Spleen (tissue), 11 donors: Measurements from ENCODE around the gene PRKCA. TPM values are rescaled to one million over a fixed set of nuclear protein-coding genes. Genes with fewer than 3 reads are reported as not detected.

Experiments used
- DNase-seq: peaks from one replicate; pipeline ENCODE4 v3.0.0-alpha.2; 2020
- H3K27ac ChIP-seq, 8 donors: fragments of 200-600 bp; sonication (generic) in 7 of 8; 1 replicate in 4 of 8; 2 replicates in 4 of 8; pipeline versions ENCODE4 v1.5.0 to v1.8.0; 2016 to 2021; ENCODE audit warnings: inconsistent platforms in 4 of 8, mild to moderate bottlenecking in 4 of 8, moderate library complexity in 1 of 8
- H3K27me3 ChIP-seq, 7 donors: fragments of 200-600 bp; sonication (generic) in 6 of 7; replicated peaks in 1 of 7; 1 replicate in 4 of 7; 2 replicates in 3 of 7; pipeline versions ENCODE4 v1.5.0 to v1.8.0; 2016 to 2021; ENCODE audit warnings: inconsistent platforms in 3 of 7, mild to moderate bottlenecking in 1 of 7
- H3K36me3 ChIP-seq, 6 donors: fragments of 200-600 bp; sonication (generic) in 5 of 6; 1 replicate in 4 of 6; 2 replicates in 2 of 6; pipeline versions ENCODE4 v1.5.0 to v1.8.0; 2016 to 2021; ENCODE audit warnings: inconsistent platforms in 2 of 6
- H3K4me1 ChIP-seq, 6 donors: fragments of 200-600 bp; sonication (generic) in 5 of 6; 1 replicate in 3 of 6; 2 replicates in 3 of 6; pipeline versions ENCODE4 v1.5.0 to v1.8.0; 2016 to 2021; ENCODE audit warnings: inconsistent platforms in 3 of 6
- H3K4me3 ChIP-seq, 8 donors: fragments of 200-600 bp; sonication (generic) in 7 of 8; 1 replicate in 4 of 8; 2 replicates in 4 of 8; pipeline versions ENCODE4 v1.5.0 to v1.8.0; 2016 to 2021; ENCODE audit warnings: inconsistent platforms in 4 of 8, mild to moderate bottlenecking in 4 of 8, moderate library complexity in 2 of 8
- H3K9me3 ChIP-seq, 8 donors: fragments of 200-600 bp; sonication (generic) in 7 of 8; 1 replicate in 4 of 8; 2 replicates in 4 of 8; pipeline versions ENCODE4 v1.5.0 to v1.8.0; 2016 to 2021; ENCODE audit warnings: inconsistent platforms in 4 of 8
- CTCF ChIP-seq, 11 experiments: fragments of 200-600 bp in 7 of 11; fragments of 450-650 bp in 4 of 11; sonication (generic) in 4 of 11; IDR thresholded peaks in 8 of 11; conservative IDR thresholded peaks in 3 of 11; 1 replicate in 7 of 11; 2 replicates in 4 of 11; pipeline versions ENCODE4 v1.4.0 to v1.8.0; 2016 to 2021; ENCODE audit warnings: antibody characterized with exemption in 11 of 11, inconsistent platforms in 4 of 11, mild to moderate bottlenecking in 1 of 11
- POLR2A ChIP-seq, 3 donors: fragments of 450-650 bp; IDR thresholded peaks; one replicate each; pipeline ENCODE4 v1.5.1; 2017; ENCODE audit warnings: antibody characterized with exemption in 3 of 3, mild to moderate bottlenecking in 1 of 3
- POLR2AphosphoS5 ChIP-seq, 3 donors: sonication (generic); formaldehyde crosslinking; IDR thresholded peaks; one replicate each; pipeline ENCODE4 v1.5.1; 2017; ENCODE audit warnings: antibody characterized with exemption in 3 of 3
- WGBS, 5 donors: extraction: QIAGEN DNeasy Blood & Tissue Kit in 3 of 5; methylation state at CpG; one replicate each; pipeline versions ENCODE4 v1.1.5 to v1.1.7; 2013 to 2018; 5-methylcytosine and 5-hydroxymethylcytosine counted together
- intact Hi-C: fragments of 100-400 bp; cut with DNase I; formaldehyde crosslinking; loops from one replicate; pipeline ENCODE4 v1.15.0; 2023; ENCODE audit warnings: low total_unique reads
- polyA plus RNA-seq, 3 donors: library from polyadenylated mRNA; stranded (reverse); fragments of 200-250 nt; gene quantifications; one replicate each; pipeline ENCODE4 v1.2.1, GENCODE V29; 2013
- total RNA-seq, 7 donors: library from RNA; depleted of rRNA in 3 of 7; stranded (reverse); fragments of >200 nt in 3 of 7; fragmentation: NEBNext Ultra II Directional in 4 of 7; extraction: Animal tissue kit (Norgen Biotek cat#: 25700) in 4 of 7; gene quantifications; one replicate each; pipeline versions ENCODE4 v1.1.0 to v1.2.1, GENCODE V29; 2016 to 2021
- donor health status: healthy with polysubstance abuse.
- donor health status: DM: no; HTN: no; CAD: no; lungs with moderate emphysema.
- donor health status: DM: no; HTN: no; CAD: no.
- donor health status: Bipolar disorder and iron deficiency.
- donor health status: healthy.
- donor health status: DM: no; HTN: no; CAD: no.
- donor health status: DM: yes; HTN: yes; CAD: no.

Gene PRKCA
- total and polyA plus RNA-seq, 10 donors = 1.7 to 59.7 (median 31.2) TPM

GRCh38 chr17:66537502-66537901 lies 235.1 kb downstream of the PRKCA start:
- Histone ChIP-seq H3K9me3 (no peaks in the 10 kb centered on the region), H3K27ac (no peak overlapping the region), H3K4me1 (peaks cover 0 to 46% (median 23%) of the 10 kb centered on the region in 6 donors), H3K27me3 (no peaks in the 10 kb centered on the region), H3K36me3 (no peaks in the 10 kb centered on the region), H3K4me3 (no peak overlapping the region)
- no peak for TF ChIP-seq CTCF (IDR thresholded peaks at IDR 0.05 in 8 of 11, conservative IDR thresholded peaks at IDR 0.05 in 3 of 11)
- no peak for TF ChIP-seq POLR2AphosphoS5 (IDR thresholded peaks at IDR 0.05)
- no peak for TF ChIP-seq POLR2A (IDR thresholded peaks at IDR 0.05)
- DNase-seq = no peak
- intact Hi-C loops = no loop called here
- WGBS, 5 donors = 59 to 71% (median 69%) methylated on average over 5 of the region's 5 CpGs

GRCh38 chr17:66538776-66539175 lies 236.4 kb downstream of the PRKCA start:
- WGBS, 5 donors = 59 to 86% (median 78%) methylated on average over 5 of the region's 5 CpGs
- intact Hi-C loops = no loop called here
- Histone ChIP-seq H3K4me3 (no peak overlapping the region), H3K4me1 (peaks cover 0 to 42% (median 21%) of the 10 kb centered on the region in 6 donors), H3K36me3 (no peaks in the 10 kb centered on the region), H3K27me3 (no peaks in the 10 kb centered on the region), H3K9me3 (no peaks in the 10 kb centered on the region), H3K27ac (no peak overlapping the region)
- no peak for TF ChIP-seq POLR2AphosphoS5 (IDR thresholded peaks at IDR 0.05)
- no peak for TF ChIP-seq CTCF (IDR thresholded peaks at IDR 0.05 in 8 of 11, conservative IDR thresholded peaks at IDR 0.05 in 3 of 11)
- no peak for TF ChIP-seq POLR2A (IDR thresholded peaks at IDR 0.05)
- DNase-seq = no peak

GRCh38 chr17:66540131-66540781 lies 237.8 kb downstream of the PRKCA start:
- peaks cover 0 to 36% (median 19%) of the 10 kb centered on the region in 6 donors for H3K4me1 ChIP-seq
- TF ChIP-seq POLR2A (IDR thresholded peaks at IDR 0.05) = no peak
- peak in 2 of 3 donors; percentile 10 to 33 for TF ChIP-seq POLR2AphosphoS5 (IDR thresholded peaks at IDR 0.05)
- WGBS, 5 donors = 77 to 86% (median 83%) methylated on average over 17 of the region's 17 CpGs
- no peaks in the 10 kb centered on the region for H3K27me3 ChIP-seq
- intact Hi-C loops = no loop called here
- peaks cover 0 to 4% (median 1%) of the 10 kb centered on the region in 8 donors for H3K9me3 ChIP-seq
- DNase-seq = no peak
- no peak overlapping the region for H3K4me3 ChIP-seq
- H3K36me3 ChIP-seq = no peaks in the 10 kb centered on the region
- peak overlapping the region in 6 of 8 donors; percentile 2 to 35 (median 17) for H3K27ac ChIP-seq

- peak overlapping the region in 1 of 8 donors; percentile 32 for H3K27ac ChIP-seq
- 51 to 85% (median 64%) methylated on average over 8 of the region's 8 CpGs for WGBS, 5 donors
- no peak for DNase-seq
- TF ChIP-seq POLR2A (IDR thresholded peaks at IDR 0.05) = no peak
- no peak for TF ChIP-seq CTCF (IDR thresholded peaks at IDR 0.05 in 8 of 11, conservative IDR thresholded peaks at IDR 0.05 in 3 of 11)
- no peak for TF ChIP-seq POLR2AphosphoS5 (IDR thresholded peaks at IDR 0.05)
- no peaks in the 10 kb centered on the region for H3K27me3 ChIP-seq
- H3K9me3 ChIP-seq = peaks cover 0 to 18% (median 11%) of the 10 kb centered on the region in 8 donors
- H3K36me3 ChIP-seq = no peaks in the 10 kb centered on the region
- H3K4me1 ChIP-seq = peaks cover 0 to 35% (median 19%) of the 10 kb centered on the region in 6 donors
- intact Hi-C loops = no loop called here
- no peak overlapping the region for H3K4me3 ChIP-seq
Observed at GRCh38 chr17:66541461-66542128, 239.2 kb downstream of the PRKCA start.
